Body of pancreas (tissue), 4 donors: ENCODE results near the gene TEX29.

Experiments
- CTCF ChIP-seq, 7 experiments: fragments of 450-650 bp in 4 of 7; fragments of 200-600 bp in 3 of 7; sonication (generic) in 3 of 7; IDR thresholded peaks; one replicate each; pipeline ENCODE4 v1.5.1; 2016 to 2019; ENCODE audit warnings: antibody characterized with exemption in 7 of 7
- POLR2A ChIP-seq, 3 donors: fragments of 450-650 bp; IDR thresholded peaks; one replicate each; pipeline ENCODE4 v1.6.1; 2016; ENCODE audit warnings: antibody characterized with exemption in 3 of 3, mild to moderate bottlenecking in 2 of 3

DNA sequence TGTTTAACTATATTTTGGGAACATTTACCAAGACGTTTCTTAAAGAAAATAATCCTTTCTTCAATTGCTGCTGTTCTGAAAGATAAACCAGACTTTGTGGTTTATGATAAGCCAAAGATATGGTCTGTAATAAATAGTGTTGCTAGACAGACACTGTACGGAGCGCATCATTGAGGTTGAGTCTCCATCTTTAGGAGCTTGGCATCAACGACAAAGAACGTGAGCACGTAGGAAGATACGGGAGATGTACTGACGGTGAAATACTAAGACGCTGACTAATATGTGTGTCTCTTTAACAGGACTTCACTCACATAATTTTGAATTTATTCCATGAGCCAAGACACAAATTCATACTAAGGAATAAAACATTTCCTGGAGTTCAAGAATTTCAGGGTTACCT, 16.2 kb downstream of the TEX29 start:
- no peak for TF ChIP-seq CTCF (IDR thresholded peaks at IDR 0.05)
- TF ChIP-seq POLR2A (IDR thresholded peaks at IDR 0.05): no peak
